GM19467 (cell line): ENCODE measurements around the gene LTA4H.
"Not testable (repeated sequence)": the region's sequence is repeated elsewhere in the genome, so short reads cannot be mapped to it uniquely, and the experiment has no call there.

ENCODE experiments used
- ATAC-seq: cut with Tn5 transposase; IDR thresholded peaks from one replicate; pipeline ENCODE4 v1.9.1; 2021; ENCODE audit warnings: mild to moderate bottlenecking, moderate library complexity; ENCODE audit not compliant: unreplicated experiment

Gene LTA4H

GRCh38 chr12:96035283-96036236, at the start of gene LTA4H:
Gene LTA4H, minus strand, starts transcription at chr12:96035587. Its CDS starts 68 bp downstream, at chr12:96035519.
- peak; percentile 90 for ATAC-seq

- no peak for ATAC-seq
Observed at GRCh38 chr12:96084624-96085023, 49.2 kb upstream of the LTA4H start.

GRCh38 chr12:96083020-96083719, 47.8 kb upstream of the LTA4H start:
- ATAC-seq: no peak

- ATAC-seq: no peak
Observed at GRCh38 chr12:96081596-96081995, 46.2 kb upstream of the LTA4H start.

DNA sequence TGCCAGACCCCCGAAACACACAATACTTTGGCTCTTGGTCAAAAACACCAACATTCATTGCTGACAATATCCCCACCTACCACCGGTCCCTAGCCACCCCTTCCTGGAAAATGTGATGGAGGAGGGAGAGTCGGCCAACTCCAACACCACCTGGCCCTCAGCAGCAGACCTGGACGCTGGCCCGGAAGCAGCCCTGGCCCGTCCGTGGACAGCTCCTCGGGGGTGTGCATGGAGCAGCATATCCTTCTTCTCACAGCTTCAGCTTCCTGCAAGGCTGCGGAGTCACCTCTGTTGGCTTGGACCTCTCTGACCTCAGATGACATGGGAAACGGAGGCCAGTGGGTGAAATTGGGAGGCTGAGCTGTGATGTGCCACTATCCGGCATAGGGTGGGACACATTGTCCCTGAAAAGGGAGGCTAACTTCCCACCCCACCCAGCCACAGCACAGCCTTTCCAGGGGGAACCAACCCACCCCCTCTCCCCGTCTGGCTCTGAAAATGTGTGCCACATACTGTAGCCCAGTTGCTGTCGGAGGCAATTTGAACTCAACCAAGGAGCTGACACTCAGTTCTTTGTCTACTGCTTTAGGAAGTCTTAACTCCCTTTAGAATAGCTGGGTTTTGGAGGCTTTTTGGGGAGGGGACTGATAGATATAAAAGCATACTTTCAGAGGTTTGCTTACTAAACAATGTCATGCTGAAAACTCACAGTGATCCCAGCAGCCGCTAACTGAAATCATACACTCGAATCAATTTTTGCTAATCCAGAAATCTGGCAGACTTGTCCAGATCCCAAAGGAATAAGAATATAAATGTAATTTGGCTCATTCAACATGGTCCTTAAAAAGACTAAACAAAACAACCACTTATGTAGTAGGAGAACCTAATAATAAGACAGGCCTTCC, 43.1 kb upstream of the LTA4H start:
- ATAC-seq: no peak

GRCh38 chr12:96077081-96077480, 41.7 kb upstream of the LTA4H start:
- no peak for ATAC-seq

- ATAC-seq: no peak
Observed at GRCh38 chr12:96075560-96075959, 40.2 kb upstream of the LTA4H start.

DNA sequence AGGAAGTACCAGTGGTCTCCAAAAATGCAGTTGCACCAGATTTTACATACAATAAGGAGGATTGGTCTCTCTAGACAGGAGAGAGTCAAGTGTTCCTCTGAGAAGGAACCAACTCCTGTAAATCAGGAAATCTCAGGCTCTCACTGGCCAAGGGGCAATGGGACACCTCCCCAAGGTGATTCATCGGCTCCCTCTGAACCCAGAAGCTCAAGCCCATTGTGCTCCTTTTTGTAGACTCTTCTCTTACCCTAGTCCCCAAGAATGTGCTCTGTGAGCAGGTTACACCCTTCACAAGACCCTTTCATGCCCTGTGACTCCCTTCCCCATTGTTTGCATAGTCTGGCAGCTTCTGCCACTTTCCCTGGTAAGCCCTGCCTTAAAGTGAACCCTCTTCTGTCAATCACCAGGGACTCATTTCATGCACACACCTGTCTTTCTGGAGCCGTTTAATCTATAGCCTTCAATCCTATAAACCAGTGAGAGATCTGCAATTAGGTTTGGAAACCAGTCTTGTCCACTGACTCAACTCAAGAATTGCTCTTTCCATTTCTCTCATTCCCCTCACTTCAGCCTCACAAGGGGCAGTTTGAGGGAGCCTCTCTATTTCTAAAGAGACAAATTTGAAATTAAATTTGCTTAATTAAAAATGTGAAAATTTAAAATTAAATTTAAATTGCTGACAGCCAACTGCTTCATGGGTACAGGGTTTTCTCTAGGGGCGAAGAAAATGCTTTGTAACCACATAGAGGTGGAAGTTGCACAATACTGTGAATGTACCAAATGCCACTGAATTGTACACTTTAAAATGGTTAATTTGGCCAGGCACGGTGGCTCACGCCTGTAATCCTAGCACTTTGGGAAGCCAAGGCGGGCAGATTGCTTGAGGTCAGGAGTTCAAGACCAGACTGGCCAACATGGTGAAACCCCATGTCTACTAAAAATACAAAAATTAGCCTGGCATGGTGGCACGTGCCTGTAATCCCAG, 38.3 kb upstream of the LTA4H start:
- no peak for ATAC-seq

DNA sequence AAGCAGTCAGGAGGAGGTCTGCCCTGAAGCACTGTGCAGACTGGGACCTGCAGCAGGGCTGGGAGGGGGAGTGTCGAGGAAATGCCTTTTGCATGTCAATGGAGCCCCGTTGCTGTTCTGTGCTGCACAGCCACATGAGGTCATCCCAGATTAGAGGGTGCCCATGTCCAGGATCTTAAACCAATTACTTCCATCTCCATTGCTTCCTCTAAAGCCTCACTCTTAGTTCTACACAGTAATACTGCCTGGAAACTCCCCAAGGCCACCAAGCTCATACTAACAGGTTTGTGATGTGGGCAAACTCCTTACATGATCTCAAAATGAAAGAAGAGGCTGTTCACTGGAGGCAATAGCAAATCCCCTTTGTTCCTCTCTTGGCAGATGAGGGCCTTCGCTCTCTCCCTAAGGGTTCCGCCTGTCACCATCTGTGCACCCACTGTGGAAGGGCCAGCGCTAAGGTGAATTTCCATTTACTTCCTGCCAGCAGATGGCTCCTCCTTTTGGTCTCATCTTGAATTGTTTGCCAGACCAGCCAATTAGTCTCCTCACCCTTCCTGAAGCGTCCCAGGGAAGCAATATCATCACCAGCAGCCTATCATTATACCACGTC, 35.4 kb upstream of the LTA4H start:
- no peak for ATAC-seq

DNA sequence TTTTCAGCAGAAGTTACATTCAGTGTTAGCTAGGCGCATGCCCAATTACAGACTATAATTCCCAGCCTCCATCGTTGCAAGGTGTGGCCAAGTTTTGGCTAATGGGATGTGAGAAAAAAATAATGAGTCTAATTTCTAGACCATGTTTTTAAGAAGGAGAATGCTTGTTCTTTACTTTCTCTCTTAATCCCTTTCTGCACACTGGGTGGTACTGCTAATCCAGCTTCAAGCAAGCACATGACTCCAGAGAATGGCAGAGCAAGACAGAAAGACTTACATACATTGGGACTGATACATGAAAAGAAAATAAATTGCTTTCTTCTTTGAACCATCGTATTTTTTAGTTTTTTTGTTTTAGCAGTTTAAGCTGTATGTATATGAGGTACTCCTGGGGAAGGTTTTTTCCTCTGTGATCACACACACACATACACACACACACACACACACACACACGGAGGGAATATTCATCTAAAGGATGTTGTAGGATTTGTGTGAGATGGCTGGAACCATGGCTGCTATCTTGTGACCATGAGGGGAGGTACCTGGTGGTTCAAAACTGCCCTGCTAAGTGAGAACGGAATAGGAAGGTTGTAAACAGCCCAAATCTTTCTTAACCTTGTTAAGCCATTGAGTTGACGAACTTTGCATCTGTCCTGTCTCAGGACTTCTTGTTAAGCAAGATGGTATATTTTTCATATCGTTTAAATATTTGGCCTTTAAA, 34.3 kb upstream of the LTA4H start:
- ATAC-seq: no peak

DNA sequence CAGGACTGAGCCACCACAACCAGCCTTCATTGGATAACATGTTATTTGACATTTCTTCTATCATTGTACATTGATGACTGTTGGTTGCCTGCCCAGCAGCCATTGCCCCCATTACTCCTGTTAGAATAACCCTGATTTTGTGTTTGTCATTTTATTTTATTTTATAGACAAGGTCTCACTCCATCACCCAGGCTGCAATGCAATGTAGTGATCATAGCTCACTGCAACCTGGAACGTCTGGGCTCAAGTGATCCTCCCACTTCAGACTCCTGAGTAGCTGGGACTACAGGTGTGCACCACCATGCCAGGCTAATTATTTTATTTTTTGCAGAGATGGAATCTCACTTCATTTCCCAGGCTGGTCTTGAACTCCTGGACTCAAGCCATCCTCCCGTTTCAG, 33.2 kb upstream of the LTA4H start:
- ATAC-seq: no peak

GRCh38 chr12:96068111-96068510, 32.7 kb upstream of the LTA4H start:
- ATAC-seq: no peak

GRCh38 chr12:96065776-96066175, 30.4 kb upstream of the LTA4H start:
- not testable (repeated sequence) for ATAC-seq

- no peak for ATAC-seq
Observed at GRCh38 chr12:96064966-96065365, 29.6 kb upstream of the LTA4H start.

GRCh38 chr12:96064271-96064670, 28.9 kb upstream of the LTA4H start:
- ATAC-seq: no peak

GRCh38 chr12:96063046-96063445, 27.7 kb upstream of the LTA4H start:
- no peak for ATAC-seq

- no peak for ATAC-seq
Observed at GRCh38 chr12:96061864-96062453, 26.6 kb upstream of the LTA4H start.

GRCh38 chr12:96061323-96061722, 25.9 kb upstream of the LTA4H start:
- ATAC-seq: no peak
